Cardiac muscle cell (in vitro differentiated cells and primary cell): ENCODE data around the gene FAM193A. TPM values are rescaled to one million over a fixed set of nuclear protein-coding genes. Genes with fewer than 3 reads are reported as not detected.

Source experiments
- DNase-seq, 2 donors: peaks; one replicate each; pipeline versions ENCODE4 v3.0.0 to v3.0.0-alpha.2; 2010 to 2017; ENCODE audit warnings: low read depth in 1 of 2, low spot score in 1 of 2
- H3K27ac ChIP-seq: fragments of 200-600 bp; sonication (generic); 2 replicates; pipeline ENCODE4 v1.5.1; 2016
- H3K27me3 ChIP-seq: fragments of 200-600 bp; sonication (generic); 2 replicates; pipeline ENCODE4 v1.6.0; 2016; ENCODE audit warnings: control low read depth
- H3K36me3 ChIP-seq: fragments of 200-600 bp; sonication (generic); 2 replicates; pipeline ENCODE4 v1.5.1; 2016; ENCODE audit warnings: control low read depth
- H3K4me1 ChIP-seq: fragments of 200-600 bp; sonication (generic); 2 replicates; pipeline ENCODE4 v1.8.1; 2017; ENCODE audit warnings: low read depth, mild to moderate bottlenecking, mixed run types
- H3K4me3 ChIP-seq: fragments of 200-600 bp; sonication (generic); 2 replicates; pipeline ENCODE4 v1.5.1; 2016; ENCODE audit warnings: mild to moderate bottlenecking
- H3K9me3 ChIP-seq: fragments of 200-600 bp; sonication (generic); 2 replicates; pipeline ENCODE4 v1.5.1; 2017; ENCODE audit warnings: low read depth, mild to moderate bottlenecking, control low read depth
- CTCF ChIP-seq: IDR thresholded peaks from 2 replicates; pipeline ENCODE4 v1.5.1; 2012; ENCODE audit warnings: low read depth, mild to moderate bottlenecking, low read length
- polyA plus RNA-seq: library from polyadenylated mRNA; unstranded; fragments of >200 nt; fragmentation: Nextera tagmentation; extraction: Ambion mirVana; gene quantifications from 2 replicates; pipeline ENCODE4 v1.2.1, GENCODE V29; 2016
- total RNA-seq: library from RNA; depleted of rRNA; stranded (reverse); fragments of >200 nt; gene quantifications from 2 replicates; pipeline ENCODE4 v1.2.3, GENCODE V29; 2016

FAM193A gene
- total and polyA plus RNA-seq, 2 experiments from 2014 or later = 12.0 to 34.0 TPM

- no peak for DNase-seq
- no peaks in the 10 kb centered on the region for H3K9me3 ChIP-seq
- H3K27me3 ChIP-seq = no peaks in the 10 kb centered on the region
- peaks cover 14% of the 10 kb centered on the region for H3K4me1 ChIP-seq
- H3K36me3 ChIP-seq = peaks cover 14% of the 10 kb centered on the region
- H3K4me3 ChIP-seq = no peak overlapping the region
- H3K27ac ChIP-seq = no peak overlapping the region
- TF ChIP-seq CTCF = no peak
Measured at GRCh38 chr4:2746891-2747695, 210.6 kb downstream of the FAM193A start.

GRCh38 chr4:2750719-2751605 is 214.5 kb downstream of the FAM193A start:
- H3K4me3 ChIP-seq = no peak overlapping the region
- no peaks in the 10 kb centered on the region for H3K9me3 ChIP-seq
- peaks cover 10% of the 10 kb centered on the region for H3K36me3 ChIP-seq
- peak overlapping the region; percentile 78 for H3K27ac ChIP-seq
- H3K4me1 ChIP-seq = peaks cover 19% of the 10 kb centered on the region
- H3K27me3 ChIP-seq = no peaks in the 10 kb centered on the region
- no peak for TF ChIP-seq CTCF
- peak in 1 of 2 donors; percentile 57 for DNase-seq

- no peak for TF ChIP-seq CTCF
- H3K4me1 ChIP-seq = peaks cover 19% of the 10 kb centered on the region
- no peak for DNase-seq
- no peak overlapping the region for H3K4me3 ChIP-seq
- H3K27me3 ChIP-seq = no peaks in the 10 kb centered on the region
- no peak overlapping the region for H3K27ac ChIP-seq
- H3K9me3 ChIP-seq = no peaks in the 10 kb centered on the region
- no peaks in the 10 kb centered on the region for H3K36me3 ChIP-seq
Measured at GRCh38 chr4:2753436-2753835, 217.0 kb downstream of the FAM193A start.

GRCh38 chr4:2754848-2755819 is 218.7 kb downstream of the FAM193A start:
- Histone ChIP-seq H3K4me3 (peak overlapping the region; percentile 93), H3K27ac (peak overlapping the region; percentile 59), H3K9me3 (no peaks in the 10 kb centered on the region), H3K4me1 (peaks cover 19% of the 10 kb centered on the region), H3K36me3 (no peaks in the 10 kb centered on the region), H3K27me3 (no peaks in the 10 kb centered on the region)
- no peak for TF ChIP-seq CTCF
- DNase-seq = no peak
